Activated CD4-positive, alpha-beta T cell treated with anti-CD3 and anti-CD28 coated beads, Interleukin-2, amount 50 U/mL, for 4 hours (primary cell): ENCODE data around the gene DSG2.
"Not testable (repeated sequence)": the region's sequence is repeated elsewhere in the genome, so short reads cannot be mapped to it uniquely, and the experiment has no call there.

Experiments
- DNase-seq, 2 experiments: peaks; one replicate each; pipeline ENCODE4 v3.0.0-alpha.2; 2020

DSG2 gene

GRCh38 chr18:31497836-31498573 lies at the start of gene DSG2:
Gene DSG2, plus strand, starts transcription at chr18:31498177. Its CDS starts 75 bp downstream, at chr18:31498252.
- no peak for DNase-seq

GRCh38 chr18:31450409-31450808 lies 47.6 kb upstream of the DSG2 start:
- DNase-seq = no peak

- no peak for DNase-seq
Measured at GRCh38 chr18:31451625-31452024, 46.4 kb upstream of the DSG2 start.

GRCh38 chr18:31454066-31454708 lies 43.8 kb upstream of the DSG2 start:
- no peak for DNase-seq

GRCh38 chr18:31469629-31470028 lies 28.3 kb upstream of the DSG2 start:
- DNase-seq = no peak

GRCh38 chr18:31478688-31479087 lies 19.3 kb upstream of the DSG2 start:
- DNase-seq = no peak

GRCh38 chr18:31482051-31482450 lies 15.9 kb upstream of the DSG2 start:
- no peak for DNase-seq

- DNase-seq = no peak
Measured at GRCh38 chr18:31483396-31483795, 14.6 kb upstream of the DSG2 start.

GRCh38 chr18:31484461-31484860 lies 13.5 kb upstream of the DSG2 start:
- no peak for DNase-seq

GRCh38 chr18:31486165-31486564 lies 11.8 kb upstream of the DSG2 start:
- DNase-seq = no peak

GRCh38 chr18:31487246-31488015 lies 10.5 kb upstream of the DSG2 start:
- no peak for DNase-seq

GRCh38 chr18:31489311-31489710 lies 8.7 kb upstream of the DSG2 start:
- DNase-seq = no peak

- no peak for DNase-seq
Measured at GRCh38 chr18:31490387-31490786, 7.6 kb upstream of the DSG2 start.

- DNase-seq = no peak
Measured at GRCh38 chr18:31490833-31491232, 7.1 kb upstream of the DSG2 start.

- DNase-seq = no peak
Measured at GRCh38 chr18:31491586-31491985, 6.4 kb upstream of the DSG2 start.

- no peak for DNase-seq
Measured at GRCh38 chr18:31492671-31493070, 5.3 kb upstream of the DSG2 start.

GRCh38 chr18:31493171-31493570 lies 4.8 kb upstream of the DSG2 start:
- no peak for DNase-seq

- DNase-seq = no peak
Measured at GRCh38 chr18:31493941-31494340, 4.0 kb upstream of the DSG2 start.

GRCh38 chr18:31494705-31495244 lies 3.2 kb upstream of the DSG2 start:
- DNase-seq = not testable (repeated sequence)

- no peak for DNase-seq
Measured at GRCh38 chr18:31497404-31497835, 557 bp upstream of the DSG2 start.

GRCh38 chr18:31498574-31499524 lies 872 bp downstream of the DSG2 start:
- no peak for DNase-seq

GRCh38 chr18:31500051-31500688 lies 2.2 kb downstream of the DSG2 start:
- DNase-seq = no peak
